ENCODE measurements around the gene FOXP4. TPM values are rescaled to one million over a fixed set of nuclear protein-coding genes. Genes with fewer than 3 reads are reported as not detected.

The FOXP4 gene
- total and polyA plus RNA-seq, 8 donors, result 7.9 to 70.4 (median 30.7) TPM

DNA sequence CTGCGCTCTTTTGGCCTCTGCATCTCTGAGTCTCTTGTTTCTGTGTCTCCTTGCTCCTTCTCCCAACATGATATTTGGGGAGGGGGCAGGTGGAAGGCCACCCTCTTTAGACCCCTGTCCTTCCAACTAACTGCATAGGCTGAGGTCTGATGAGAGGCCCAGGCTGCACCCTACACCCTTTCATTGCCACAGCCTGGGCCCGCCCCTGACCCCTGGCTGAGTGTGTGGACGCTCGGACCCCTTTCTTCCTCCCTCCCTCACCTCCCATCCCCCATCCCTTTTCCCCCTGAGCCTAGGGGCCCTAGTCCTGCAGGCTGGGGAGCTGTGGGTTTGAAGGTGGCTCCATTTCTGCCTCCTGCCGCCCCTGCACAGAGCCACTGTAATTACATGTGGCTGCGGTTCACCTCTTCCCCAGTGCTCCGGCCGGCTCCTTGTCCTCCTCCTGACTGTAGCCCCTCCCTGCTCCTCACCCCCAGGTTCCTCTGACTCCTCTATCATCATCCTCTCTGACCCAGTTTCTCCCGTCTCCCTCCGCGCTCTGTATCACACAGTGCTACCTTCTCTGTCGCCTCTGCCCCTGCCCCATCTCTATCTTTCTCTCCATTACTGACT, 98.9 kb downstream of the FOXP4 start:
- no peak overlapping the region for H3K27ac ChIP-seq
- no peak for TF ChIP-seq POLR2AphosphoS5 (IDR thresholded peaks at IDR 0.05)
- no peak for TF ChIP-seq POLR2A (IDR thresholded peaks at IDR 0.05)
- TF ChIP-seq, protein P1, sequence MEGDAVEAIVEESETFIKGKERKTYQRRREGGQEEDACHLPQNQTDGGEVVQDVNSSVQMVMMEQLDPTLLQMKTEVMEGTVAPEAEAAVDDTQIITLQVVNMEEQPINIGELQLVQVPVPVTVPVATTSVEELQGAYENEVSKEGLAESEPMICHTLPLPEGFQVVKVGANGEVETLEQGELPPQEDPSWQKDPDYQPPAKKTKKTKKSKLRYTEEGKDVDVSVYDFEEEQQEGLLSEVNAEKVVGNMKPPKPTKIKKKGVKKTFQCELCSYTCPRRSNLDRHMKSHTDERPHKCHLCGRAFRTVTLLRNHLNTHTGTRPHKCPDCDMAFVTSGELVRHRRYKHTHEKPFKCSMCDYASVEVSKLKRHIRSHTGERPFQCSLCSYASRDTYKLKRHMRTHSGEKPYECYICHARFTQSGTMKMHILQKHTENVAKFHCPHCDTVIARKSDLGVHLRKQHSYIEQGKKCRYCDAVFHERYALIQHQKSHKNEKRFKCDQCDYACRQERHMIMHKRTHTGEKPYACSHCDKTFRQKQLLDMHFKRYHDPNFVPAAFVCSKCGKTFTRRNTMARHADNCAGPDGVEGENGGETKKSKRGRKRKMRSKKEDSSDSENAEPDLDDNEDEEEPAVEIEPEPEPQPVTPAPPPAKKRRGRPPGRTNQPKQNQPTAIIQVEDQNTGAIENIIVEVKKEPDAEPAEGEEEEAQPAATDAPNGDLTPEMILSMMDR (IDR thresholded peaks at IDR 0.05), result no peak
- no peak for TF ChIP-seq EP300 (IDR thresholded peaks at IDR 0.05)
- no peak overlapping the region for H3K4me3 ChIP-seq
- H3K36me3 ChIP-seq, result peaks cover 0 to 8% (median 0%) of the 10 kb centered on the region in 4 donors
- intact Hi-C loops (cut with DNase I; ENCODE audit: low total_unique reads), result no loop called here
- no peak for DNase-seq
- H3K9me3 ChIP-seq, result no peaks in the 10 kb centered on the region
- peaks cover 0 to 25% (median 0%) of the 10 kb centered on the region in 3 donors for H3K27me3 ChIP-seq
- 67 to 83% (median 70%) methylated on average over 12 of the region's 12 CpGs for WGBS, 5 donors
- H3K4me1 ChIP-seq, result no peaks in the 10 kb centered on the region

DNA sequence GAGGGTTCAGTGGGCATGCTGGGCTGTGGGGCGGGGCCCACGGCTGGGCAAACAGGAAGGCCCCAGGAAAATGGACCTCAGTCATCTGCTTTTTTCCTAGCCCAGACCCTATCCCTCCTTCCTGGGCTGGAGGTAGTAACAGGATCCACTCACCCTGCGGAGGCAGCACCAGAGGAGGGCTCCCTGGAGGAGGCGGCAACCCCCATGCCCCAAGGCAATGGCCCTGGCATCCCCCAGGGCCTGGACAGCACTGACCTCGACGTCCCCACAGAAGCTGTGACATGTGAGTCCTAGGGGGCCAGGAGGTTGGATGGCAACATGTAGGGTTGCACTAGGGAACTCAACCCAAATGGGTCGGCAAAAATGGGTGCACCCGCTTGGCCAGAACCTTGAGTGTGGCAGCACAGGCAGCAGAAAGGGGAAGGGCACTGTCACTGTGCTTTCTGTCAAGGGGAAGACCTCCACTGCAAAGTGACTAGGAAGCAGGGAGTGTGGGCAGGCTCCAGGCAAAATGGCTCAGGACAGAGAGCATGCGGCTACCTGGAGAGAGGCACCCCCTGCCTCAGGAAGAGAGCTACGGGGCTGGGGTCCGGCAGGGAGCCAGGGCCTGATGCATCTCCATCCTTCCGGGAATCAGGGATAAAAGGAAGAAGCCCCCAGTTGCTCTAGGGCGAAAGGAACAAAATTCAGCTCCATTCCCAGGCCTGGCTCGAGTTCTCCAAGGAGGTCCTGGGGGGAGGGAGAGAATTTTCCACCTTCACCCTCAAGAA, 100.0 kb downstream of the FOXP4 start:
- Histone ChIP-seq H3K36me3 (peaks cover 0 to 8% (median 0%) of the 10 kb centered on the region in 4 donors), H3K27ac (no peak overlapping the region), H3K4me3 (no peak overlapping the region), H3K9me3 (no peaks in the 10 kb centered on the region), H3K27me3 (peaks cover 0 to 19% (median 0%) of the 10 kb centered on the region in 3 donors), H3K4me1 (no peaks in the 10 kb centered on the region)
- no peak for DNase-seq
- WGBS, 5 donors, result 81 to 87% (median 83%) methylated on average over 13 to 14 of the region's 14 CpGs
- TF ChIP-seq EP300 (IDR thresholded peaks at IDR 0.05) (no peak), POLR2A (IDR thresholded peaks at IDR 0.05) (no peak), POLR2AphosphoS5 (IDR thresholded peaks at IDR 0.05) (no peak)
- TF ChIP-seq, protein P1 (IDR thresholded peaks at IDR 0.05), result no peak
- intact Hi-C loops (cut with DNase I; ENCODE audit: low total_unique reads), result no loop called here

DNA sequence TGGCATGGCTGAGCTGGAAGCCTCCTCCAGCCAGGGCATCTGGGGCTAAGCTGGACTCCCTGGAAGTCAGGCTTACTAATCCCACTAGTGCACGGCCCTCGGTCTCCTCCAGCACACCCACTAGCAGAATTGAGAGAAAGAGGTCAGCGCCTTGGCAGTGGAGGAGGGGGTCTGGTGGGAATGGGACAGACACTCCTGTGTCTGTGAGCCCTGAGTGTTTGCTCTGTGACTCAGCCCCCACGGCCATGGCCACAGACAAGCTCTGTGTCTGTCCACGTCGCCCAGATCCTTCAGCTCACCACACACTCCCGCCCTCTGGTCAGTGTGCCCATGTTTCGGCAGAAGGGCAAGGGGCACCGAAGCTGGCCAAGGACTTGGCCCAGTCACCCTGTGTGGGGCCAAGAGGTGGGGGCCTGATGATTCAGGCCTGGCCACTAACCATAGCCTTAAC, 100.9 kb downstream of the FOXP4 start:
- intact Hi-C loops (cut with DNase I; ENCODE audit: low total_unique reads), result no loop called here
- Histone ChIP-seq H3K4me1 (no peaks in the 10 kb centered on the region), H3K9me3 (no peaks in the 10 kb centered on the region), H3K36me3 (peaks cover 0 to 12% (median 0%) of the 10 kb centered on the region in 4 donors), H3K27ac (no peak overlapping the region), H3K4me3 (no peak overlapping the region), H3K27me3 (peaks cover 0 to 19% (median 0%) of the 10 kb centered on the region in 3 donors)
- TF ChIP-seq POLR2A (IDR thresholded peaks at IDR 0.05), result no peak
- TF ChIP-seq, protein P1 (IDR thresholded peaks at IDR 0.05), result no peak
- TF ChIP-seq POLR2AphosphoS5 (IDR thresholded peaks at IDR 0.05), result no peak
- no peak for TF ChIP-seq EP300 (IDR thresholded peaks at IDR 0.05)
- 76 to 100% (median 82%) methylated on average over 1 to 9 of the region's 9 CpGs for WGBS, 5 donors
- DNase-seq, result no peak

DNA sequence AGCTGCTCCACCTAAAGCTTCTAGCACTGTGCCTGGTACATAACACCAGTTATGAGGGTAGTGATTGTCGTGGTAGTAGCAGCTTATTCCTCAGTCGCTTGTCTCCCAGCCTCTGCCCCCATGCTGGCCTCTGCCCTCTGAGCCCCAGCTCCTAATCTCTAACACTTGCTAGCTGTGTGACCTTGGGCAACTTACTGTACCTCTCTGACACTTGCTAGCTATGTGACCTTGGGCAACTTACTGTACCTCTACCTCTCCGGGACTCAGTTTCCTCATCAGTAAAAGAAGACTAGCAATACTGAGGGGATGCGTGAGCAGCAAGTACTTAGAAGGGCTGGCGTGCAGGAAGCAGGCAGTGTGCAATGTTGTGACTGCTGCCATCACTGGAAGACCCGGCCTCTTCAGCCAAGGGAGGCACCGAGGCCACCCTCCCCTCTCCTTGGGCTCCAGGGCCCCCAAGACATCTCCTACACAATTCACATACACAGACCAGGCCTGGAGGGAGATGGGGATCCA, 101.9 kb downstream of the FOXP4 start:
- no peaks in the 10 kb centered on the region for H3K9me3 ChIP-seq
- peaks cover 0 to 19% (median 0%) of the 10 kb centered on the region in 3 donors for H3K27me3 ChIP-seq
- peaks cover 0 to 12% (median 0%) of the 10 kb centered on the region in 4 donors for H3K36me3 ChIP-seq
- H3K4me3 ChIP-seq, result no peak overlapping the region
- peaks cover 0 to 3% (median 0%) of the 10 kb centered on the region in 4 donors for H3K4me1 ChIP-seq
- intact Hi-C loops (cut with DNase I; ENCODE audit: low total_unique reads), result no loop called here
- no peak for DNase-seq
- H3K27ac ChIP-seq, result no peak overlapping the region
- TF ChIP-seq POLR2A (IDR thresholded peaks at IDR 0.05) (no peak), POLR2AphosphoS5 (IDR thresholded peaks at IDR 0.05) (no peak)
- 79 to 91% (median 88%) methylated on average over 7 of the region's 7 CpGs for WGBS, 5 donors
